Prostate gland (tissue), 2 donors: Measurements from ENCODE around the gene CSNK2A3. TPM values are rescaled to one million over a fixed set of nuclear protein-coding genes. Genes with fewer than 3 reads are reported as not detected.

Experiments
- DNase-seq: peaks from one replicate; pipeline ENCODE4 v3.0.0-alpha.2; 2019; ENCODE audit warnings: low spot score
- H3K27ac ChIP-seq, 2 donors: fragments of 200-600 bp; sonication (generic); 2 replicates each; pipeline ENCODE4 v1.5.1; 2017 to 2019
- H3K27me3 ChIP-seq: fragments of 200-600 bp; sonication (generic); replicated peaks from 2 replicates; pipeline ENCODE4 v1.5.1; 2019; ENCODE audit not compliant: insufficient read depth
- H3K36me3 ChIP-seq, 2 donors: fragments of 200-600 bp; sonication (generic); 1 replicate in 1 of 2; 2 replicates in 1 of 2; pipeline versions ENCODE4 v1.5.1 to v1.8.1; 2017 to 2019
- H3K4me1 ChIP-seq: fragments of 200-600 bp; sonication (generic); replicated peaks from 2 replicates; pipeline ENCODE4 v1.5.1; 2019
- H3K4me3 ChIP-seq, 2 donors: fragments of 200-600 bp; sonication (generic); 2 replicates each; pipeline ENCODE4 v1.5.1; 2017 to 2019
- H3K9me3 ChIP-seq: fragments of 200-600 bp; sonication (generic); 2 replicates; pipeline ENCODE4 v1.5.1; 2017
- CTCF ChIP-seq, 4 experiments: fragments of 200-600 bp in 2 of 4; fragments of 450-650 bp in 2 of 4; sonication (generic) in 2 of 4; IDR thresholded peaks; 1 replicate in 3 of 4; 2 replicates in 1 of 4; pipeline ENCODE4 v1.5.1; 2016 to 2019; ENCODE audit warnings: antibody characterized with exemption in 4 of 4, mild to moderate bottlenecking in 2 of 4, moderate library complexity in 2 of 4
- POLR2A ChIP-seq: fragments of 450-650 bp; IDR thresholded peaks from one replicate; pipeline ENCODE4 v1.6.1; 2016; ENCODE audit warnings: antibody characterized with exemption, mild to moderate bottlenecking
- POLR2AphosphoS5 ChIP-seq: sonication (generic); formaldehyde crosslinking; IDR thresholded peaks from one replicate; pipeline ENCODE4 v1.6.1; 2017; ENCODE audit warnings: antibody characterized with exemption
- WGBS: methylation state at CpG from one replicate; pipeline ENCODE4 v1.1.5; 2018; 5-methylcytosine and 5-hydroxymethylcytosine counted together
- intact Hi-C: fragments of 100-400 bp; cut with DNase I; formaldehyde crosslinking; loops from one replicate; pipeline ENCODE4 v1.14.2; 2022
- total RNA-seq, 2 donors: library from RNA; depleted of rRNA; stranded (reverse); fragments of >200 nt; gene quantifications; one replicate each; pipeline ENCODE4 v1.1.0, GENCODE V29; 2016

The CSNK2A3 gene
- total RNA-seq, 2 donors from 2014 or later, result 1.1 to 3.0 TPM

GRCh38 chr11:11313426-11313825, 39.6 kb downstream of the CSNK2A3 start:
- no peaks in the 10 kb centered on the region for H3K9me3 ChIP-seq
- 60% methylated on average over 1 of the region's 1 CpG for WGBS
- intact Hi-C loops, result no loop called here

GRCh38 chr11:11312738-11313137, 40.3 kb downstream of the CSNK2A3 start:
- Histone ChIP-seq H3K36me3 (no peaks in the 10 kb centered on the region), H3K27ac (no peak overlapping the region)
- TF ChIP-seq POLR2AphosphoS5 (no peak), POLR2A (no peak), CTCF (IDR thresholded peaks at IDR 0.05) (no peak)

More at GRCh38 chr11:11313426-11313825, 39.6 kb downstream of the CSNK2A3 start:
- TF ChIP-seq POLR2A (no peak), CTCF (IDR thresholded peaks at IDR 0.05) (no peak), POLR2AphosphoS5 (no peak)
- Histone ChIP-seq H3K4me1 (no peaks in the 10 kb centered on the region), H3K27me3 (no peaks in the 10 kb centered on the region), H3K36me3 (no peaks in the 10 kb centered on the region), H3K4me3 (no peak overlapping the region), H3K27ac (no peak overlapping the region)
- DNase-seq, result no peak

GRCh38 chr11:11311169-11311568, 41.9 kb downstream of the CSNK2A3 start:
- Histone ChIP-seq H3K4me1 (no peaks in the 10 kb centered on the region), H3K27ac (no peak overlapping the region), H3K36me3 (no peaks in the 10 kb centered on the region), H3K4me3 (no peak overlapping the region), H3K27me3 (no peaks in the 10 kb centered on the region), H3K9me3 (no peaks in the 10 kb centered on the region)
- no peak for TF ChIP-seq POLR2A
- TF ChIP-seq POLR2AphosphoS5, result no peak
- no peak for TF ChIP-seq CTCF (IDR thresholded peaks at IDR 0.05)
- DNase-seq, result no peak
- intact Hi-C loops, result no loop called here
- 68% methylated on average over 3 of the region's 3 CpGs for WGBS

More at GRCh38 chr11:11312738-11313137, 40.3 kb downstream of the CSNK2A3 start:
- H3K27me3 ChIP-seq, result no peaks in the 10 kb centered on the region
- H3K4me3 ChIP-seq, result no peak overlapping the region
- no peaks in the 10 kb centered on the region for H3K9me3 ChIP-seq
- 100% methylated on average over 1 of the region's 1 CpG for WGBS
- no peak for DNase-seq
- H3K4me1 ChIP-seq, result no peaks in the 10 kb centered on the region
- intact Hi-C loops, result no loop called here

GRCh38 chr11:11309906-11310305, 43.1 kb downstream of the CSNK2A3 start:
- no peak for DNase-seq
- TF ChIP-seq POLR2A (no peak), POLR2AphosphoS5 (no peak), CTCF (IDR thresholded peaks at IDR 0.05) (no peak)
- no peaks in the 10 kb centered on the region for H3K9me3 ChIP-seq
- H3K4me3 ChIP-seq, result no peak overlapping the region
- intact Hi-C loops, result no loop called here
- H3K4me1 ChIP-seq, result no peaks in the 10 kb centered on the region
- no peaks in the 10 kb centered on the region for H3K27me3 ChIP-seq
- H3K36me3 ChIP-seq, result no peaks in the 10 kb centered on the region
- no peak overlapping the region for H3K27ac ChIP-seq
- 95% methylated on average over 2 of the region's 2 CpGs for WGBS

GRCh38 chr11:11308249-11308648, 44.8 kb downstream of the CSNK2A3 start:
- no peak overlapping the region for H3K4me3 ChIP-seq
- TF ChIP-seq CTCF (IDR thresholded peaks at IDR 0.05), result no peak
- no peak for TF ChIP-seq POLR2AphosphoS5
- no peak for TF ChIP-seq POLR2A
- H3K27me3 ChIP-seq, result no peaks in the 10 kb centered on the region
- intact Hi-C loops, result no loop called here
- H3K9me3 ChIP-seq, result no peaks in the 10 kb centered on the region
- H3K36me3 ChIP-seq, result no peaks in the 10 kb centered on the region
- H3K4me1 ChIP-seq, result no peaks in the 10 kb centered on the region
- 94% methylated on average over 1 of the region's 1 CpG for WGBS
- no peak overlapping the region for H3K27ac ChIP-seq
- no peak for DNase-seq
